K562 (cell line): ENCODE measurements around the gene SLC19A1. TPM values are rescaled to one million over a fixed set of nuclear protein-coding genes. Genes with fewer than 3 reads are reported as not detected.

Experiments
- microRNA-seq: library from miRNA; unstranded; fragments of <30 nt; microRNA quantifications from one replicate; pipeline ENCODE4, GENCODE V29; 2018; ENCODE audit warnings: borderline microRNAs expressed
- polyA plus RNA-seq, 8 experiments: library from polyadenylated mRNA; depleted of rRNA in 4 of 8; stranded (reverse) in 5 of 8; unstranded in 3 of 8; fragments of >200 nt; fragmentation: Nextera tagmentation in 2 of 8; fragmentation: Illumina TruSeq in 1 of 8; extraction: Ambion mirVana in 2 of 8; extraction: Trizol in 1 of 8; gene quantifications; 2 replicates each; pipeline versions ENCODE4 v1.2.1 to v1.2.3, GENCODE V29; 2011 to 2014; ENCODE audit warnings: inconsistent platforms in 1 of 8, missing spikeins in 1 of 8
- small RNA-seq: library from RNA; depleted of rRNA; stranded (forward); fragments of <200 nt; gene quantifications from one replicate; pipeline ENCODE3, GENCODE V24; 2014
- total RNA-seq, 7 experiments: library from RNA; depleted of rRNA in 6 of 7; stranded (reverse); fragments of >200 nt in 6 of 7; fragmentation: Illumina TruSeq in 2 of 7; extraction: Trizol in 2 of 7; gene quantifications; 2 replicates each; pipeline versions ENCODE4 v1.2.1 to v1.2.3, GENCODE V29; 2011 to 2021; ENCODE audit warnings: low replicate concordance in 1 of 7

The SLC19A1 gene
- total and polyA plus RNA-seq, 9 of the 15 experiments (the other 6 are each of a cell fraction or from before 2014, with no cell fraction given): 0.65 to 88.7 (median 12.0) TPM

Small RNA genes lying within 50 kb of the gene (microRNA-seq; reads per million reads assigned to microRNA genes)
- gene MIR6815: 0.82 reads per million

Small RNA genes lying within 50 kb of the gene (small RNA-seq; reads per million reads assigned to genes)
- gene MIR6815: not detected

Other genes starting within 250 kb of the SLC19A1 start
- gene COL18A1, start 137.3 kb downstream of the SLC19A1 start, total RNA-seq (2014; rRNA removed): 12.0 and 16.1 TPM in 2 replicates
- gene COL18A1, start 137.3 kb downstream of the SLC19A1 start, total RNA-seq (2014; rRNA removed; fragmentation: Illumina TruSeq; extraction: Trizol): 0.54 and 1.1 TPM in 2 replicates
- 1.6 and 2.3 TPM in 2 replicates for gene COL18A1, start 137.3 kb downstream of the SLC19A1 start, total RNA-seq (2015; rRNA removed; fragmentation: Illumina TruSeq; extraction: Trizol)
- 16.1 and 16.4 TPM in 2 replicates for gene COL18A1, start 137.3 kb downstream of the SLC19A1 start, total RNA-seq (2021)
- 4.9 and 16.8 TPM in 2 replicates for gene COL18A1, start 137.3 kb downstream of the SLC19A1 start, polyA plus RNA-seq (2011; rRNA removed)
- gene COL18A1, start 137.3 kb downstream of the SLC19A1 start, polyA plus RNA-seq (2014; fragmentation: Illumina TruSeq; extraction: Trizol): 2.0 and 5.5 TPM in 2 replicates
- gene COL18A1, start 137.3 kb downstream of the SLC19A1 start, polyA plus RNA-seq (2014; fragmentation: Nextera tagmentation; extraction: Ambion mirVana): under 1 TPM; 0.14 to 0.25 TPM
- 7.8 and 11.8 TPM in 2 replicates for gene COL18A1, start 137.3 kb downstream of the SLC19A1 start, polyA plus RNA-seq (2014; rRNA removed)
- 0.18 TPM in 1 of 2 replicates, not detected in the other for gene PCBP3, start 101.3 kb upstream of the SLC19A1 start, total RNA-seq (2014; rRNA removed)
- not detected in 2 replicates for gene PCBP3, start 101.3 kb upstream of the SLC19A1 start, total RNA-seq (2014; rRNA removed; fragmentation: Illumina TruSeq; extraction: Trizol)
- gene PCBP3, start 101.3 kb upstream of the SLC19A1 start, total RNA-seq (2015; rRNA removed; fragmentation: Illumina TruSeq; extraction: Trizol): 0.15 TPM in 1 of 2 replicates, not detected in the other
- gene PCBP3, start 101.3 kb upstream of the SLC19A1 start, total RNA-seq (2021): 0.34 TPM in 1 of 2 replicates, not detected in the other
- not detected in 2 replicates for gene PCBP3, start 101.3 kb upstream of the SLC19A1 start, polyA plus RNA-seq (2011; rRNA removed)
- gene PCBP3, start 101.3 kb upstream of the SLC19A1 start, polyA plus RNA-seq (2014; fragmentation: Illumina TruSeq; extraction: Trizol): not detected in 2 replicates
- gene PCBP3, start 101.3 kb upstream of the SLC19A1 start, polyA plus RNA-seq (2014; fragmentation: Nextera tagmentation; extraction: Ambion mirVana): not detected
- 2.0 TPM in 1 of 2 replicates, not detected in the other for gene PCBP3, start 101.3 kb upstream of the SLC19A1 start, polyA plus RNA-seq (2014; rRNA removed)